NCI-H2196 (cell line): Measurements from ENCODE around the gene CCNB2.
"Not testable (repeated sequence)": the region's sequence is repeated elsewhere in the genome, so short reads cannot be mapped to it uniquely, and the experiment has no call there.

Experiments used
- DNase-seq: peaks from one replicate; lab custom pipeline; 2025; ENCODE audit not compliant: unreplicated experiment; lab: John Stamatoyannopoulos, UW

Gene CCNB2

GRCh38 chr15:59131969-59132562 is 27.1 kb downstream of the CCNB2 start:
- DNase-seq: no peak

GRCh38 chr15:59133929-59134427 is 29.0 kb downstream of the CCNB2 start:
- no peak for DNase-seq

GRCh38 chr15:59137566-59137965 is 32.6 kb downstream of the CCNB2 start:
- DNase-seq: no peak

GRCh38 chr15:59138243-59138642 is 33.3 kb downstream of the CCNB2 start:
- no peak for DNase-seq

- no peak for DNase-seq
These were observed 35.7 kb downstream of the CCNB2 start for GRCh38 chr15:59140422-59141226.

- no peak for DNase-seq
These were observed 38.3 kb downstream of the CCNB2 start for GRCh38 chr15:59143281-59143680.

- DNase-seq: not testable (repeated sequence)
These were observed 39.6 kb downstream of the CCNB2 start for GRCh38 chr15:59144594-59144993.

GRCh38 chr15:59147666-59148065 is 42.7 kb downstream of the CCNB2 start:
- DNase-seq: no peak

GRCh38 chr15:59148153-59148833 is 43.3 kb downstream of the CCNB2 start:
- DNase-seq: no peak

- DNase-seq: no peak
These were observed 45.2 kb downstream of the CCNB2 start for GRCh38 chr15:59150185-59150584.

- DNase-seq: no peak
These were observed 47.9 kb downstream of the CCNB2 start for GRCh38 chr15:59152694-59153450.

GRCh38 chr15:59153466-59153865 is 48.5 kb downstream of the CCNB2 start:
- no peak for DNase-seq

- no peak for DNase-seq
These were observed 49.3 kb downstream of the CCNB2 start for GRCh38 chr15:59154243-59154642.

GRCh38 chr15:59155431-59155830 is 50.5 kb downstream of the CCNB2 start:
- no peak for DNase-seq

- no peak for DNase-seq
These were observed 52.5 kb downstream of the CCNB2 start for GRCh38 chr15:59157396-59157795.

GRCh38 chr15:59157840-59158700 is 53.1 kb downstream of the CCNB2 start:
- DNase-seq: no peak

GRCh38 chr15:59158701-59159034 is 53.7 kb downstream of the CCNB2 start:
- peak; percentile 40 for DNase-seq

GRCh38 chr15:59159210-59159609 is 54.3 kb downstream of the CCNB2 start:
- DNase-seq: no peak

GRCh38 chr15:59160880-59161593 is 56.1 kb downstream of the CCNB2 start:
- DNase-seq: peak; percentile 53

GRCh38 chr15:59162080-59162479 is 57.1 kb downstream of the CCNB2 start:
- not testable (repeated sequence) for DNase-seq
